PFSK-1 (cell line): ENCODE data around the gene RUNX2.

Experiments
- FOXP2 ChIP-seq: optimal IDR thresholded peaks from 2 replicates; pipeline ENCODE3; 2011; ENCODE audit warnings: borderline replicate concordance, control low read depth, inconsistent platforms; ENCODE audit not compliant: insufficient read depth; ENCODE audit errors: extremely low read length, extremely low read depth
- POLR2AphosphoS5 ChIP-seq: IDR thresholded peaks from 2 replicates; pipeline ENCODE4 v1.6.1; 2012; ENCODE audit warnings: low read depth, mild to moderate bottlenecking, control low read depth, low read length, moderate library complexity
- SIN3A ChIP-seq: IDR thresholded peaks from 2 replicates; pipeline ENCODE4 v1.6.1; 2012; ENCODE audit warnings: mild to moderate bottlenecking, low read length, moderate library complexity, borderline replicate concordance; ENCODE audit not compliant: insufficient read depth
- TAF1 ChIP-seq: IDR thresholded peaks from 2 replicates; pipeline ENCODE4 v1.6.1; 2012; ENCODE audit warnings: low read length, control low read depth, borderline replicate concordance; ENCODE audit not compliant: insufficient read depth
- TF ChIP-seq, protein P1 (sequence below), 2 experiments: IDR thresholded peaks; 2 replicates each; pipeline versions ENCODE4 v1.6.1 to v1.8.0; 2011 to 2012; ENCODE audit warnings: low read depth in 2 of 2, low read length in 2 of 2, control low read depth in 1 of 2, inconsistent platforms in 1 of 2, mild to moderate bottlenecking in 1 of 2, moderate library complexity in 1 of 2; ENCODE audit not compliant: insufficient read depth in 1 of 2

The RUNX2 gene

DNA sequence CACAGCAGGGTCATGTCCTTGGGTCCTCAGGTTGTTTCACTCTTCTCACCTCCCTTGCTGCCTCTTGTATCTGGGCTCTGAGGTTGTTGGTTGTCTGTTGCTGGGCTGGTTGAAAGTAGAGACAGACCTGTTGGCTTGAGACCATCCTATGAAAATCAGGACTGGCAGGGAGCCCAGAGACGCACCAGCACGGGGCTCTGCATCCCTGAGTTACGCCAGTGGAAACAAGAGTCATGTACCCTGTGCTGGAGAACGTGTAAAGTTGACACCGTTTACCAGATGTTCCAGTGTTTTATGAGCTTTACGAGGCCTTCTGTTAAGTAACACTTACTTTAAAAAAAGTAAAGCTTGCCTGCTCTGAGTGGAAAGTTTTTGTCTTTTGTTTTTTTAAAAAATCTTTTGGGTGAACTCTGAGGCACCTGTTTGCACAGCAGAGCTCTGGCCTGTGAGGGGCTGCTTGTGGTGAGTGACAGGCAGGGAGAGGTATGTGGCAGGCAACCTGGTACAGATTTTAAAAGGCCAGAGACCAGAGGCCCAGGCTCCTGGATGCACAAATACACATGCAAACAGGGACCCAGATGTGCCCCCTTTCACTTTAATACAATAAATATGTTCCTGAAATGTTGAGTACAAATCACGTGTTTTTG, 309.6 kb downstream of the RUNX2 start:
- TF ChIP-seq, protein P1, sequence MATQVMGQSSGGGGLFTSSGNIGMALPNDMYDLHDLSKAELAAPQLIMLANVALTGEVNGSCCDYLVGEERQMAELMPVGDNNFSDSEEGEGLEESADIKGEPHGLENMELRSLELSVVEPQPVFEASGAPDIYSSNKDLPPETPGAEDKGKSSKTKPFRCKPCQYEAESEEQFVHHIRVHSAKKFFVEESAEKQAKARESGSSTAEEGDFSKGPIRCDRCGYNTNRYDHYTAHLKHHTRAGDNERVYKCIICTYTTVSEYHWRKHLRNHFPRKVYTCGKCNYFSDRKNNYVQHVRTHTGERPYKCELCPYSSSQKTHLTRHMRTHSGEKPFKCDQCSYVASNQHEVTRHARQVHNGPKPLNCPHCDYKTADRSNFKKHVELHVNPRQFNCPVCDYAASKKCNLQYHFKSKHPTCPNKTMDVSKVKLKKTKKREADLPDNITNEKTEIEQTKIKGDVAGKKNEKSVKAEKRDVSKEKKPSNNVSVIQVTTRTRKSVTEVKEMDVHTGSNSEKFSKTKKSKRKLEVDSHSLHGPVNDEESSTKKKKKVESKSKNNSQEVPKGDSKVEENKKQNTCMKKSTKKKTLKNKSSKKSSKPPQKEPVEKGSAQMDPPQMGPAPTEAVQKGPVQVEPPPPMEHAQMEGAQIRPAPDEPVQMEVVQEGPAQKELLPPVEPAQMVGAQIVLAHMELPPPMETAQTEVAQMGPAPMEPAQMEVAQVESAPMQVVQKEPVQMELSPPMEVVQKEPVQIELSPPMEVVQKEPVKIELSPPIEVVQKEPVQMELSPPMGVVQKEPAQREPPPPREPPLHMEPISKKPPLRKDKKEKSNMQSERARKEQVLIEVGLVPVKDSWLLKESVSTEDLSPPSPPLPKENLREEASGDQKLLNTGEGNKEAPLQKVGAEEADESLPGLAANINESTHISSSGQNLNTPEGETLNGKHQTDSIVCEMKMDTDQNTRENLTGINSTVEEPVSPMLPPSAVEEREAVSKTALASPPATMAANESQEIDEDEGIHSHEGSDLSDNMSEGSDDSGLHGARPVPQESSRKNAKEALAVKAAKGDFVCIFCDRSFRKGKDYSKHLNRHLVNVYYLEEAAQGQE (IDR thresholded peaks at IDR 0.05; ENCODE audit: insufficient read depth in 1 of 2, low read depth in 2 of 2, low read length in 2 of 2) = no peak
- TF ChIP-seq FOXP2 = no peak

- TF ChIP-seq, protein P1 (IDR thresholded peaks at IDR 0.05; ENCODE audit: insufficient read depth in 1 of 2, low read depth in 2 of 2, low read length in 2 of 2) = no peak
- TF ChIP-seq FOXP2 = no peak
- no peak for TF ChIP-seq SIN3A
- TF ChIP-seq POLR2AphosphoS5 = no peak
- TF ChIP-seq TAF1 = no peak
Observed at GRCh38 chr6:45640081-45640491, 312.0 kb downstream of the RUNX2 start.

DNA sequence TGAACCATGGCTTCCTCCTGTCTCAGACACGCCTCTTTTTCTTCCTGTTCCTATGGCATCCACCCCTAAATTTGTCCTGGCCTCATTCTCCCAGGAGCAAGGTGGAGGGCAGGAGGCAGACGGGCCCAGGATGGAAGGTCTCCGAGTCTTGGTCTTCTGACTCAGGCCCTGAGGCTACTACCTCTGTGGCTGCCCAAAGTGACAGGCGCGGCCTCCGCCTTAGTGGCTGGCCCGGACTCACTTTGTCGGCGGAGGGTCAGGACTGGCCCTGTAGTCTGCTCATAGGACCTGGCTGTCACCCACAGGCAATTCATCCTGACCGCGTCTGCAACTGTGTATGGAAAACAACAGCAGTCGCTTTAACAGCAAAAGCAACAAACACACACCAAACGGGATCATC, 312.7 kb downstream of the RUNX2 start:
- TF ChIP-seq FOXP2 = no peak
- TF ChIP-seq, protein P1 (IDR thresholded peaks at IDR 0.05; ENCODE audit: insufficient read depth in 1 of 2, low read depth in 2 of 2, low read length in 2 of 2) = no peak
- TF ChIP-seq POLR2AphosphoS5 = no peak
- TF ChIP-seq TAF1 = no peak
- TF ChIP-seq SIN3A = no peak

GRCh38 chr6:45642331-45643125, 314.4 kb downstream of the RUNX2 start:
- TF ChIP-seq, protein P1 (IDR thresholded peaks at IDR 0.05; ENCODE audit: insufficient read depth in 1 of 2, low read depth in 2 of 2, low read length in 2 of 2) = no peak
- TF ChIP-seq SIN3A (no peak), TAF1 (no peak), FOXP2 (no peak), POLR2AphosphoS5 (no peak)
